Endothelial cell of umbilical vein (primary cell): ENCODE results near the gene COA3. TPM values are rescaled to one million over a fixed set of nuclear protein-coding genes. Genes with fewer than 3 reads are reported as not detected.

Experiments
- BruUV-seq: library from RNA; stranded (reverse); fragments of 400-500 nt; replicated peaks from 2 replicates; lab custom pipeline; 2021; lab: Mats Ljungman, UMichigan
- CTCF ChIA-PET: fragments of 300-600, 350-600 bp; sonication (Branson Sonifier 250); formaldehyde crosslinking; loops from one replicate; lab custom pipeline; 2021; ENCODE audit warnings: antibody characterized with exemption, inconsistent platforms; lab: Charles Lee
- POLR2A ChIA-PET: fragments of 300-600, 350-600 bp; sonication (Branson Sonifier 250); formaldehyde crosslinking; loops from one replicate; lab custom pipeline; 2021; ENCODE audit warnings: antibody characterized with exemption, inconsistent platforms; lab: Charles Lee
- DNase-seq: peaks from one replicate; pipeline ENCODE4 v3.0.0-alpha.2; 2011; ENCODE audit warnings: low read depth, low spot score
- FAIRE-seq: peaks from 2 replicates; lab custom pipeline; 2011; peaks lifted over from hg19 to GRCh38; lab: Jason Lieb, UNC
- H2AFZ ChIP-seq: 2 replicates; pipeline ENCODE4 v1.6.0; 2012; ENCODE audit warnings: low read depth, low read length, control low read depth, inconsistent platforms
- H3K27ac ChIP-seq: 2 replicates; pipeline ENCODE4 v1.5.1; 2011; ENCODE audit warnings: low read depth, mild to moderate bottlenecking, control low read depth, low read length, moderate library complexity; ENCODE audit not compliant: insufficient read depth
- H3K27me3 ChIP-seq, 2 experiments: 2 replicates each; pipeline versions ENCODE4 v1.6.0 to v1.6.1; 2011; ENCODE audit warnings: low read length in 2 of 2, mixed read lengths in 1 of 2; ENCODE audit not compliant: control insufficient read depth in 2 of 2, insufficient read depth in 2 of 2
- H3K36me3 ChIP-seq, 2 experiments: 2 replicates in 1 of 2; 3 replicates in 1 of 2; pipeline ENCODE4 v1.5.1; 2011; ENCODE audit warnings: low read length in 2 of 2, mild to moderate bottlenecking in 1 of 2, moderate library complexity in 1 of 2; ENCODE audit not compliant: control insufficient read depth in 2 of 2, insufficient read depth in 2 of 2; ENCODE audit errors: extremely low read depth in 1 of 2
- H3K4me1 ChIP-seq: 3 replicates; pipeline ENCODE4 v1.5.1; 2011; ENCODE audit warnings: mild to moderate bottlenecking, low read length; ENCODE audit not compliant: control insufficient read depth, insufficient read depth; ENCODE audit errors: extremely low read depth
- H3K4me2 ChIP-seq: 2 replicates; pipeline ENCODE4 v1.6.1; 2011; ENCODE audit warnings: low read length, control low read depth, mixed read lengths; ENCODE audit not compliant: insufficient read depth
- H3K4me3 ChIP-seq, 3 experiments: fragments of 200-600 bp in 1 of 3; sonication (generic), shearing (Covaris generic) in 1 of 3; replicated peaks in 1 of 3; 2 replicates each; pipeline ENCODE4 v1.5.1; 2011 to 2016; ENCODE audit warnings: control low read depth in 3 of 3, low read length in 3 of 3, mild to moderate bottlenecking in 2 of 3, inconsistent platforms in 1 of 3, low read depth in 1 of 3, moderate library complexity in 1 of 3; ENCODE audit not compliant: insufficient read depth in 1 of 3
- H3K79me2 ChIP-seq: 2 replicates; pipeline ENCODE4 v1.6.0; 2012; ENCODE audit warnings: low read length, inconsistent platforms; ENCODE audit not compliant: control insufficient read depth, insufficient read depth
- H3K9ac ChIP-seq: replicated peaks from 2 replicates; pipeline ENCODE3; 2011; ENCODE audit warnings: low read length, control low read depth; ENCODE audit not compliant: insufficient read depth; ENCODE audit errors: extremely low read depth
- H3K9me1 ChIP-seq: replicated peaks from 3 replicates; pipeline ENCODE4 v1.6.0; 2011; ENCODE audit warnings: mild to moderate bottlenecking, low read length; ENCODE audit not compliant: control insufficient read depth, insufficient read depth; ENCODE audit errors: extremely low read depth
- H3K9me3 ChIP-seq: replicated peaks from 2 replicates; pipeline ENCODE4 v1.5.1; 2012; ENCODE audit warnings: low read length, inconsistent platforms; ENCODE audit not compliant: control insufficient read depth, insufficient read depth
- H4K20me1 ChIP-seq: replicated peaks from 2 replicates; pipeline ENCODE3; 2011; ENCODE audit warnings: mild to moderate bottlenecking, low read length; ENCODE audit not compliant: control insufficient read depth, insufficient read depth; ENCODE audit errors: extremely low read depth
- EZH2 ChIP-seq: IDR thresholded peaks from 2 replicates; pipeline ENCODE4 v1.6.1; 2012; ENCODE audit warnings: borderline replicate concordance, low read depth, mild to moderate bottlenecking, moderate library complexity, low read length, inconsistent platforms; ENCODE audit not compliant: severe bottlenecking
- GATA2 ChIP-seq: IDR thresholded peaks from 2 replicates; pipeline ENCODE4 v1.7.0; 2011; ENCODE audit warnings: low read depth, mild to moderate bottlenecking, moderate library complexity, mixed read lengths, low read length; ENCODE audit not compliant: insufficient read length, insufficient read depth
- MYC ChIP-seq: IDR thresholded peaks from one replicate; pipeline ENCODE4 v1.6.1; 2011; ENCODE audit warnings: mild to moderate bottlenecking, low read depth, low read length
- POLR2A ChIP-seq: IDR thresholded peaks from 2 replicates; pipeline ENCODE4 v1.6.1; 2012; ENCODE audit warnings: low read depth, mild to moderate bottlenecking, control low read depth, low read length
- POLR2AphosphoS5 ChIP-seq: IDR thresholded peaks from 2 replicates; pipeline ENCODE4 v1.6.1; 2012; ENCODE audit warnings: low read depth, mild to moderate bottlenecking, control low read depth, low read length, moderate library complexity; ENCODE audit not compliant: insufficient read depth
- dilution Hi-C: fragments of 300-500 bp; cut with MboI; formaldehyde crosslinking; loops from one replicate; pipeline ENCODE4 v1.15.0; 2019; ENCODE audit warnings: low sequenced_read_pairs; ENCODE audit not compliant: extremely low pct_ligation_motif_present
- intact Hi-C: fragments of 100-400 bp; cut with micrococcal nuclease; formaldehyde crosslinking; loops from one replicate; pipeline ENCODE4 v1.10.0; 2022
- polyA plus RNA-seq, 4 experiments: library from polyadenylated mRNA; depleted of rRNA in 3 of 4; stranded (reverse) in 3 of 4; unstranded in 1 of 4; fragments of >200 nt; gene quantifications; 2 replicates each; pipeline versions ENCODE4 v1.2.1 to v1.2.3, GENCODE V29; 2011 to 2012; ENCODE audit warnings: missing spikeins in 1 of 4
- total RNA-seq: library from RNA; stranded (reverse); gene quantifications from 2 replicates; pipeline ENCODE4 v1.2.3, GENCODE V29; 2021
- TF ChIP-seq, protein P1 (sequence below), 2 donors: IDR thresholded peaks; 1 replicate in 1 of 2; 2 replicates in 1 of 2; pipeline ENCODE4 v1.5.1; 2011; ENCODE audit warnings: low read length in 2 of 2, mild to moderate bottlenecking in 2 of 2, moderate library complexity in 2 of 2, control low read depth in 1 of 2, inconsistent platforms in 1 of 2, low read depth in 1 of 2; ENCODE audit not compliant: insufficient read depth in 1 of 2; ENCODE audit errors: extremely low read depth in 1 of 2
- TF ChIP-seq, protein P2 (sequence below): IDR thresholded peaks from 2 replicates; pipeline ENCODE4 v1.6.1; 2011; ENCODE audit not compliant: insufficient read depth, insufficient read length

COA3 gene
- total and polyA plus RNA-seq, 2 donors (not counting 3 experiments of a cell fraction or from before 2014, with no cell fraction given), result 56.6 to 126 TPM

DNA sequence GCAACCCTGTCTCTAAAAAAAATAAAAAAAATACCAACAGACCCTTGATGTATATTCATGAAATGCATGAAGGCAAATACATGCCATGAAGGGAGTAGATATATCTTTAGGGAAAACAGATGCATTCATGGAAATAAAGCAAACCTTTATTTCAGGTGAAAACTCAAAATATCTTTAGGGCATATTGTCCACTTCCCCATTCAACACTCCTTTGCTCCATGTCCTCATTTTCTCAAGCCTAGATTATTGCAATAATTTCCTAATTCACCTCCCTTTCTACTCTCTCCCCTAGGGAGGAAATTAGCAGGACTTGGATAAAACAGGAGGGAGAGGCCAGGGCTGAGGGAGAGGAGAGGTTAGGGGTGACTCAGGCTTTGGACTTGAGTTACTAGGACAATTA, 31.0 kb downstream of the COA3 start:
- no peaks in the 10 kb centered on the region for H3K9me3 ChIP-seq
- DNase-seq (no peak), FAIRE-seq (no peak)
- H3K27ac ChIP-seq, result no peak overlapping the region
- CTCF ChIA-PET, result no interaction called here
- POLR2A ChIA-PET, result no interaction called here
- H3K4me2 ChIP-seq, result no peak overlapping the region
- no peaks in the 10 kb centered on the region for H4K20me1 ChIP-seq
- H3K9ac ChIP-seq, result no peak overlapping the region
- H3K9me1 ChIP-seq, result no peaks in the 10 kb centered on the region
- BruUV-seq, result no TSS peak
- intact Hi-C loops, result no loop called here
- H3K36me3 ChIP-seq, result no peaks in the 10 kb centered on the region
- dilution Hi-C loops, result no loop called here
- TF ChIP-seq, protein P1, sequence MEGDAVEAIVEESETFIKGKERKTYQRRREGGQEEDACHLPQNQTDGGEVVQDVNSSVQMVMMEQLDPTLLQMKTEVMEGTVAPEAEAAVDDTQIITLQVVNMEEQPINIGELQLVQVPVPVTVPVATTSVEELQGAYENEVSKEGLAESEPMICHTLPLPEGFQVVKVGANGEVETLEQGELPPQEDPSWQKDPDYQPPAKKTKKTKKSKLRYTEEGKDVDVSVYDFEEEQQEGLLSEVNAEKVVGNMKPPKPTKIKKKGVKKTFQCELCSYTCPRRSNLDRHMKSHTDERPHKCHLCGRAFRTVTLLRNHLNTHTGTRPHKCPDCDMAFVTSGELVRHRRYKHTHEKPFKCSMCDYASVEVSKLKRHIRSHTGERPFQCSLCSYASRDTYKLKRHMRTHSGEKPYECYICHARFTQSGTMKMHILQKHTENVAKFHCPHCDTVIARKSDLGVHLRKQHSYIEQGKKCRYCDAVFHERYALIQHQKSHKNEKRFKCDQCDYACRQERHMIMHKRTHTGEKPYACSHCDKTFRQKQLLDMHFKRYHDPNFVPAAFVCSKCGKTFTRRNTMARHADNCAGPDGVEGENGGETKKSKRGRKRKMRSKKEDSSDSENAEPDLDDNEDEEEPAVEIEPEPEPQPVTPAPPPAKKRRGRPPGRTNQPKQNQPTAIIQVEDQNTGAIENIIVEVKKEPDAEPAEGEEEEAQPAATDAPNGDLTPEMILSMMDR (IDR thresholded peaks at IDR 0.05; ENCODE audit: extremely low read depth in 1 of 2, insufficient read depth in 1 of 2, low read depth in 1 of 2, low read length in 2 of 2), result no peak
- TF ChIP-seq POLR2AphosphoS5 (no peak), POLR2A (no peak), EZH2 (no peak), MYC (no peak), GATA2 (no peak)
- TF ChIP-seq, protein P2, sequence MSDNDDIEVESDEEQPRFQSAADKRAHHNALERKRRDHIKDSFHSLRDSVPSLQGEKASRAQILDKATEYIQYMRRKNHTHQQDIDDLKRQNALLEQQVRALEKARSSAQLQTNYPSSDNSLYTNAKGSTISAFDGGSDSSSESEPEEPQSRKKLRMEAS, result no peak
- no peaks in the 10 kb centered on the region for H3K27me3 ChIP-seq
- H2AFZ ChIP-seq, result no peak overlapping the region
- no peaks in the 10 kb centered on the region for H3K79me2 ChIP-seq
- no peak overlapping the region for H3K4me3 ChIP-seq
- peaks cover 13% of the 10 kb centered on the region for H3K4me1 ChIP-seq
